Epithelial cell of proximal tubule (primary cell): ENCODE measurements around the gene NUP210L. TPM values are rescaled to one million over a fixed set of nuclear protein-coding genes. Genes with fewer than 3 reads are reported as not detected.

Experiments used
- DNase-seq: peaks from one replicate; pipeline ENCODE4 v3.0.0-alpha.2; 2011; ENCODE audit warnings: low read depth
- H3K4me3 ChIP-seq: 2 replicates; pipeline ENCODE4 v1.5.1; 2011; ENCODE audit warnings: low read depth, mild to moderate bottlenecking, low read length
- total RNA-seq: library from RNA; depleted of rRNA; stranded (reverse); fragments of >200 nt; gene quantifications from 2 replicates; pipeline ENCODE4 v1.2.3, GENCODE V29; 2015
- TF ChIP-seq, protein P1 (sequence below): conservative IDR thresholded peaks from 2 replicates; pipeline ENCODE4 v1.5.1; 2012; ENCODE audit warnings: low read depth, mild to moderate bottlenecking, low read length

The NUP210L gene
- total RNA-seq, 1 donor from 2014 or later, result not detected

DNA sequence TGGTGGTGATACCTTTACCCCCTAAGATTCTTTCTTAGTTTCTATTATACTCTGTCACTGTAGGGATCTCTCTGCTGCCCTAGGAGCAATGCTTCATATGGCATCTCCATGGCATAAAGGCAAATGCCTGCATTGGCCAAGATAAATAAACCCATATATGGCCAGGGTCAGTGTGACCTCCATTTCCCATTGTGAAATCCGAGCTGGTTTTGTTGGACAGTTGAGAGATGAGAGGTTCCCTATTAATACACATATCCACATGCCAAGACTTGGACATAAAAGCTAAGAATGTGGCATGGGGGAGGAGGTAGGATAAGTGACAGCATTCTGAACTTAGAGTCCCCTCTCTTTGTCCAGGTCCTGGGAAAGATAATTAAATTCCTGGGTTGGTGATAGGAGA, 35.7 kb upstream of the NUP210L start:
- DNase-seq, result no peak
- TF ChIP-seq, protein P1, sequence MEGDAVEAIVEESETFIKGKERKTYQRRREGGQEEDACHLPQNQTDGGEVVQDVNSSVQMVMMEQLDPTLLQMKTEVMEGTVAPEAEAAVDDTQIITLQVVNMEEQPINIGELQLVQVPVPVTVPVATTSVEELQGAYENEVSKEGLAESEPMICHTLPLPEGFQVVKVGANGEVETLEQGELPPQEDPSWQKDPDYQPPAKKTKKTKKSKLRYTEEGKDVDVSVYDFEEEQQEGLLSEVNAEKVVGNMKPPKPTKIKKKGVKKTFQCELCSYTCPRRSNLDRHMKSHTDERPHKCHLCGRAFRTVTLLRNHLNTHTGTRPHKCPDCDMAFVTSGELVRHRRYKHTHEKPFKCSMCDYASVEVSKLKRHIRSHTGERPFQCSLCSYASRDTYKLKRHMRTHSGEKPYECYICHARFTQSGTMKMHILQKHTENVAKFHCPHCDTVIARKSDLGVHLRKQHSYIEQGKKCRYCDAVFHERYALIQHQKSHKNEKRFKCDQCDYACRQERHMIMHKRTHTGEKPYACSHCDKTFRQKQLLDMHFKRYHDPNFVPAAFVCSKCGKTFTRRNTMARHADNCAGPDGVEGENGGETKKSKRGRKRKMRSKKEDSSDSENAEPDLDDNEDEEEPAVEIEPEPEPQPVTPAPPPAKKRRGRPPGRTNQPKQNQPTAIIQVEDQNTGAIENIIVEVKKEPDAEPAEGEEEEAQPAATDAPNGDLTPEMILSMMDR, result no peak
- H3K4me3 ChIP-seq, result no peak overlapping the region

DNA sequence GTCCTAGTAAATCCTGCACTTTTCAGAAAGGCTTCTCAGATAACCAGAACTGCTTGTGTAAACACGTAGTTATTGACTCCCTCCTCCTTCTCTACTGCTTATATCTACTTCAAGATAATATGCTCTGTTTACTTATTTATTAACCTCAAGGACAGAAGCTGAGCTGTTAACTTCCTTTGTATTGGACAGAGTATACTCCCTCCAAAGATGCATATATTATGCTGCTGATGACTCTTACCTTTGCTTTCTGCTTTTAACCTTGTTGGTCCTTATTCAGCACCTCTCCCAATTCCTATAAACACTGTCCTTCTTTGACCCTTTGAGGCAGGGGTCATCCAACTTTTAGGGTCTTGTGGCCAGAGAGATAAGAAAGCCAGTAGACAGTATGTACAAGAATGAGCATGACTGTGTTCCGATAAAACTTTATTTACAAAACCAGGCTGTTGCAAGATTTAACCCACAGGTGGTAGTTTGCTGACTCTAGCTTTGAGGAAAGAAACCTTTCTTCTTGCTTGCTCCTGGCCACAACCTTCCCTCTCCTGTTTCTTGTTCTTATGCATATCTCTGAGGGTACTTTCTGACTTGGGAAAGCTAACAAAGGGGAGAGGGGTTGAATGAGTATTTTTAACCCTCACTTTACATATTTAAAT, 32.1 kb upstream of the NUP210L start:
- no peak for DNase-seq
- no peak overlapping the region for H3K4me3 ChIP-seq
- TF ChIP-seq, protein P1, result no peak

DNA sequence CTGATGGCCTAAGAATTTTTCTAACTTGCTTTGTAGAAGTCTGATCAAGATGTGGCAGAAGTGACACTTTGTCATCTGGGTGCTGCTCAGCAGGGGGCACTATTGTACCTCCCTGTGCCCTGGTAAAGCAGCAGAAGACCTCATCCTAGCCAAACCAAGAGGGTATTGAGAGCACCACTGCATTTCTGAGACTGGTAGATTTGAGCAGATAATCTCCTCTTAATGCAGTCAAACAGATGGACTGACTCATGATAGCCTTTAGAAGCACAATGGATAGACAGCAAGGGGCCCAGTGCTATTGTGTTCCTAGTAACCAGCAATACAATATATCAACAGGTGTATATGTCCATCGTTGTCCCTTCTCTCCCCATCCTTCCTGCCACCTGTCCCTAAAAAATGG, 31.3 kb upstream of the NUP210L start:
- no peak overlapping the region for H3K4me3 ChIP-seq
- no peak for DNase-seq
- TF ChIP-seq, protein P1, result peak; percentile 73

DNA sequence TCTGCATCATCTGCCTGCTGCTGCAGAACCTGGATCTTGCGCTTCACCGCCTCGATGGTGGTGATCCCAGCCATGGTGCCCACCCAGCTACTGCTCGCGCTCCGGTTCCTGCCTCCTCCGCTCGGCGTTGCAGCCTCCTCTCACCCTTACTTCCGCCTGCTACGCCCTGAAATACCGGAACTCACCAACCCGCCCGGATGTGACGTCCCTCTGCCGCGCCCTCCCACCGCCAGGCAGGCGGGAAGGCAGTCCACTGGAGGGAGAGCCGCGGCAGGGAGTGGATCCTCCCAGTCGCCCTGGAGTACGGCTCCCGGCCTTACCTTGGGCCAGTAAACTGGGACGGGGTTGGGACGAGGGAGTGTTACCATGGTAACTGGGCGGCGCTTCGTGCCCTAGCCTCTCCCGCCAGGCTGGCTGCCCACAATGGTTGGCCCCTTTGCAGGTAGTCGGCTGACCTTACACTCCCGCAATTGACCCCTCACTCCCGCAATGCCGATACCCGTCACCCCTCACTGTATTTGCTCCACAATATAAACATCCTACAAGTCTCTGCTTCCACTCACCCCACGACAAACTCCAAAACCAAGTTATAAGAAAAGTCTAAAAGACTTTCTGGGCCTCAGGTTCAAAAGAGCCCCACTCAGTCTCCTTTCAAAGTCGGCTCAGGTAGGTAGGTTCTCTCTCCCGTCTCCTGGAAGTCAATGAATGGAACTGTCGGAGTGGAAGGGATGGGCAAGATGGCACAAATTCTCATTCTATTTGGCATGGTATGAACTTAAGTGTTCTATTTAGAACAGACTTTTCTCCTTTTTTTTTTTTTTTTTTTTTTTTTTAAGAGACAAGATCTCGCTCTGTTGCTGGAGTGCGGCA, 28.4 kb upstream of the NUP210L start:
- TF ChIP-seq, protein P1, result no peak
- peak; percentile 64 for DNase-seq

DNA sequence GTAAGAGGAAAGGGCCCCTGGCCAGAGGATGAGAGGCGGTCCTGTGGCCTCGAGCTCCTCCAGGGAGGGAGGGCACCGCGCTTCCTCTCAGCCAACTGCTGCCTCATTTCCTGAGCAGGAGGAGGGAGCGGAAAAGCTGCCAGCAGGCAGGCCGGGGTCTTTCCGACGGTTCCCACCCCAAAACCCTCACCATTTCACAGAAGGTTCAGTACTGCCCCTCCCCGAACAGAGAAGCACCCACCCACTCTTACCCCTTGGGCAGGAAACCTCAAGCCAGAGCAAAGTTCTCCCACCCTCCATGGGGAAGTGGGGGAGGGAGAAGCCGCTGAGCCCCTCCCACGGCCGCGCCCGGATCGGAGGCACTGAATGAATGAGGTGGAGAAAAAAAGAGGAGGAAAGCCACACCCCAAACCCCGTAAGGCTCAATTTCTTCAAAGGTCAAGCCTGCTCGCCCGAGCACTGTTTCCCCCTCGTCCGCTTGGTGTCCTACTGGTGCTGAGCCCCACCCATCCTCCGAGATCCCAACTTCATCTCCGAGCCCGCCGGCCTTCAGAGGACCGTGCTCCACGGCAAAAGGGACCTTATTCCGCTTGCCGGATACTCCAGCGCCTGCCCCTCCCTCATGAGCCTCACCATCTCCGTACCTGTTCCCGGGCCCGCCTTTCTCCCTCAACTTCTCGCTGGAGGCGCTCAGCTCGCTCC, 27.6 kb upstream of the NUP210L start:
- TF ChIP-seq, protein P1, result no peak
- peak overlapping the region; percentile 97 for H3K4me3 ChIP-seq
- no peak for DNase-seq

More for the DNA sequence above, 28.4 kb upstream of the NUP210L start:
- H3K4me3 ChIP-seq, result peak overlapping the region; percentile 97

DNA sequence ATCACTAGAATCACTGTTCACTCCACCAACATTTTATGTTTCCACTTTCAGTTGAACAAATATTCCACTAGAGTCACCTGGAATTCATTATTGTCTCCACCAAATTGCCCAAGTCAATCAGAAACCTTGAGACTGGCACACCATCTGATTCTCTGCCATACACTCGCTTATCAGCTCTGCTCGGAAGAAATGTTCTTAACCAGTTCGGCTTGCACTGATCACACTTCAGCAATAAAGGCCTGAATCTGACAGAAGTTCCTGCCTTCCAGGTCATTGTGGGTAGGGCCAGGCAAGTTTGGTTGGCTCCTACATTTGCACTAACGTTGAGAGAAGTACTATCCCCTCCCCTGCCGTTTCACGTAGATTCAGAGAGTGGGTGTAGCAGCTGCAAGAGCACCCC, 27.1 kb upstream of the NUP210L start:
- peak overlapping the region; percentile 97 for H3K4me3 ChIP-seq
- DNase-seq, result no peak
- TF ChIP-seq, protein P1, result no peak
